Measurements from ENCODE around the gene CA5A.
A peak's percentile ranks its signal among the peaks of the same experiment; 100 is the strongest.

DNA sequence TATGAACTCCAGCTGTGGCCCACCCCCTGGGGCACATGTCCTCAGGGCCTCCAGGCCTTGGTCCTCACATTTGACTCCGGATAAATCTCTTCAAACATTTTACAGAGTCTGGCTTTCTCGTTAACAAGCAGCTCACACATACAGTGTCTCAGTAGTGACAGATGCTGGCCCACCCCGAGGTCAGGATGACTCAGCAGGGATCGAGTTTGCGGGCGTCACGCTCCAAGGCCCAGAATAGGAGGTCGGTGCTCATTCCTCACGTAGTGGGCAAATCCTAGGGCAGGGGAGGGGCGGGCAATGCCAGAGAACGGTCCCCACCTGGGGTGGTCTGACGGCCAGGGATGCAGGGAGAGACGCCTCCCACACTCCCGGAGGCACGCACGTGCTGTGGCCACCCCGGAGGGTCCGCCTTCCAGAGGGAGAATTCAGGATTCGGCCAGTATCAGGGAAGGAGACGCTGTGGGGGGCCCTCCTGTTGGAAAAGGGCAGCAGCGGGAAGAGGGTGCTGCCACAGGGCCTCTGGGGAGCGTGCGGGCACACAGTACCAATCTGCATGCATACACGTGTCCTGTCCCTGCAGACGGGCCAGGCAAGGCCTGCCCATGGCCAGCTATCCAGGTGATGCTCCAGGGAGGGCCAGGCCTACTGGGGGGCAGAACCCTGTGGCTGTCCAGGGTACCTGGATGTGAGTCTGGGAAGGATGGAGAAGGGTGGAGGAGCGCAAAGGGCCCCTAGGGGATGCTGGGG is 75.6 kb downstream of the CA5A start:
- TF ChIP-seq, protein P1, sequence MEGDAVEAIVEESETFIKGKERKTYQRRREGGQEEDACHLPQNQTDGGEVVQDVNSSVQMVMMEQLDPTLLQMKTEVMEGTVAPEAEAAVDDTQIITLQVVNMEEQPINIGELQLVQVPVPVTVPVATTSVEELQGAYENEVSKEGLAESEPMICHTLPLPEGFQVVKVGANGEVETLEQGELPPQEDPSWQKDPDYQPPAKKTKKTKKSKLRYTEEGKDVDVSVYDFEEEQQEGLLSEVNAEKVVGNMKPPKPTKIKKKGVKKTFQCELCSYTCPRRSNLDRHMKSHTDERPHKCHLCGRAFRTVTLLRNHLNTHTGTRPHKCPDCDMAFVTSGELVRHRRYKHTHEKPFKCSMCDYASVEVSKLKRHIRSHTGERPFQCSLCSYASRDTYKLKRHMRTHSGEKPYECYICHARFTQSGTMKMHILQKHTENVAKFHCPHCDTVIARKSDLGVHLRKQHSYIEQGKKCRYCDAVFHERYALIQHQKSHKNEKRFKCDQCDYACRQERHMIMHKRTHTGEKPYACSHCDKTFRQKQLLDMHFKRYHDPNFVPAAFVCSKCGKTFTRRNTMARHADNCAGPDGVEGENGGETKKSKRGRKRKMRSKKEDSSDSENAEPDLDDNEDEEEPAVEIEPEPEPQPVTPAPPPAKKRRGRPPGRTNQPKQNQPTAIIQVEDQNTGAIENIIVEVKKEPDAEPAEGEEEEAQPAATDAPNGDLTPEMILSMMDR (IDR thresholded peaks at IDR 0.05 in 4 of 5, conservative IDR thresholded peaks at IDR 0.05 in 1 of 5) = no peak
- TF ChIP-seq POLR2A (IDR thresholded peaks at IDR 0.05) = peak; percentile 83 to 85

Data from gastrocnemius medialis (tissue), 4 donors.